ENCODE data around the gene EPHA10.
"Not testable (repeated sequence)": the region's sequence is repeated elsewhere in the genome, so short reads cannot be mapped to it uniquely, and the experiment has no call there.

The EPHA10 gene

DNA sequence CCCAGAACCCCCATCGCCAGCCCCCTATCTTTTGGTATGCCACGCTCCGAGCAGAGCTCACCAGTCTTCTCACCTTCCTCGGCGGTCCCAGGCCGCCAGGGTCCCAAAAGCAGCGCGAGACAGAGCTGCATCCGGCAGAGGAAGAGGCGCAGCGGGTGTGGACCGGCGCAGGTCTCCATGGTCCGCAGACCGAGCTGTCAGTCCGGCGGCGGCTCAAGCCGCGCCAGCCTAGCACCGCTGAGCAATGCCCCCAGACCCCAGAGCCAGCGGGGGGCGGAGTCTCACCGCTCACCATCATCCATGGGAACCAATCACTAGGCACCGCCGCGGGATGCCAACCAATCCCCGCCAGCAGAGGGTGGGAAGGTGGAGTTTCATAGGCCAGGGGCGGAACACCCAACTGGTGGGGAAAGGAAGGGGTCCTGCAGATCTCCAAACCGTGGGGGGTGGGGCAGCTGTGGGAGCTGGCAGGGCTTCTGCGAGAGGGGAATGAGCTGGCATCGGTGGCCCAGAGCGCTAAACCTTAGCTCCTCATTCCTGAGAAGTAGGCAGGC lies at the start of gene EPHA10:
Gene EPHA10 (minus strand): TSS at position 233 of the 554 bp plus-strand sequence. CDS start 54 bp downstream, at position 179.
- DNase-seq = peak; percentile 80

DNA sequence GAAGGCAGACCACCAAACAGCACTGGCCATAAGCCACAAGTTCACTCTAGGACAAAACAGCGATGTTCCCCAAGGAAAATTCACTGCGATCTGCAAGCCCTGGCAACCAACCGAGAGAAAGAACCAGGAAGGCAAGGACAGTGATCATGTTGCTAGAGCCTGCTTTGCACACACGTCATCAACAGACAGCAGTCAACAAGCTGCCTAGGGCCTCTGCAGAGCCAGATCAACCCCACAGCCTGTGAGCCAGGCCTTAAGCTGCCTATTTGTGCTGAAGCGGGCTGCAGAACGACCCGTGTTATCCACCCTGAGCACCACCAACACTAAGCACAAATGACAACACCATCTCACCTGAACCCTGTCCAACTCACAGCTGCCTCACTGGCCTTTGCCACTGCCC lies 49.3 kb upstream of the EPHA10 start:
- no peak for DNase-seq

DNA sequence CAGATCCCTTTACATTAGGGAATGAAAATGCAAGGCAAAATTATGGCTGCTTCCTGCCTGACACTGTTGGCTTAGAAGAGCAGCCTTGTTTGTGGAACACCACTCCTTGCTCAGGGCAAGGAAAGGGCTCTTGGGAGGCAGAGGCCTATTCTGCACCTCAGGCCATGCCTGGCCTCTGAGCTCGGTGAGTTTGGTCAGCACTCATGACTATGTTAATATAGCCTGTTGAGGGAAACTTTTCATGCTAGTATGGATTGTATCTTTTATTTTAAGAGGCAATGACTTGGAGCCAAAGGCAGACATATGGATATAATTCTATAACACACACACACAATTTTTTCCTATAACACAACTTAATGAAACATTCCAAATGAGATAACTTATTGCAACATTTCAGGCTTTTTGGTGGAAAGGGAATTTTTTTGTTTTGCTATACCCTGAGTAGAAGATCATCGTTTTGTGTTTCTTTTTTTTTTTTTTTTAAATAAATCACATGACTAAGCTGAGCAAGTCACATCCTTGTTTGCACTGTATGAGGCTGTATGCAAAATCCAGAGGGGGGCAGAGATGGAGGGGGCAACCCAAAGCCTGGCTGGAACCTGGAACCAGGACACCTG lies 48.7 kb upstream of the EPHA10 start:
- no peak for DNase-seq

DNA sequence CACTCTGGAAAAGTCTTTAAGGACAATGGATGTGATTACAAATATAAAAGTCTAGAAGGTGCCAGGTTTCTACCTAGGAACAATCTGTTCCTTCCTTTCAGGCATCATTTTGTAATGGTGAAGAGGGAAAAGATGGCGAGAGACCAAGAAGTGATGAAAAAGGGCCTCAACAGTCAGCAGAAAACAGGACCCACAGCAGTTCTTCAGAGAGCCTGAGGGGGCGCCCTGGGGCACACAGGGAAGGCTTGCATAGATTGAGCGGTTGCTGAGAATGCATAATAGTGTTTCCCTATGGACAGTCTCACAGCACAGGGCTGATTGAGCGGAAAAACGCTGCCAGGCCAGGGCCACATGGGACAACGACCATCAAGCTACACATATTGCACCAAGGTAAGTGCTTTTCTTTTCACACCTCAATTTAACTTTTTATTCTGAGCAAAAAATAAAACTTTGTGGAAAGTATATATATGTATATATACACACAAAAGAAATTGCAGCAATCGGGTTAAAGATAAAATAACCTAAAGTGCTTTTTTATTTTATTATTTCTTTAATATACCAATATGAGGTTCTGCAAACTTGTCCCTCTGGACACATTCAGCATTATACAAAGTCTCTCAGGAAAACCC lies 46.2 kb upstream of the EPHA10 start:
- peak; percentile 66 for DNase-seq

DNA sequence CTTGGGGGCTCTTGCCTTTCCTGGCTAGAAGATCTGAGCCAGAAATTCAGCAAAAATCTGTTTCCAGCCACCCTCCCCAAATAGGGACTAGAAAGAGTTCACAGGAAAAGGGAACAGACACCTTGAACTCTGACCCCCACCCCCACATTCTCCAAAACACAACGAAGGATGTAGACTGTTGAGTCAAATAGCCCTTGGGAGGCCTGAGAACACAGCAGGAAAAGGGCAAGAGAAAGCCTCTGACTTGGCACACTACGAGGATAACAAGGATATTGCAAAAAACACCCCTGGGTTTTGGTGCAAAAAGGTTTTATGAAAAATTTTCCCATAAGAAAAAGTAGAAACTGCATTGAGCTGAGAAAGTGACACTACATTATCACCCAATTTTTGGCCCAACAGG lies 45.0 kb upstream of the EPHA10 start:
- no peak for DNase-seq

DNA sequence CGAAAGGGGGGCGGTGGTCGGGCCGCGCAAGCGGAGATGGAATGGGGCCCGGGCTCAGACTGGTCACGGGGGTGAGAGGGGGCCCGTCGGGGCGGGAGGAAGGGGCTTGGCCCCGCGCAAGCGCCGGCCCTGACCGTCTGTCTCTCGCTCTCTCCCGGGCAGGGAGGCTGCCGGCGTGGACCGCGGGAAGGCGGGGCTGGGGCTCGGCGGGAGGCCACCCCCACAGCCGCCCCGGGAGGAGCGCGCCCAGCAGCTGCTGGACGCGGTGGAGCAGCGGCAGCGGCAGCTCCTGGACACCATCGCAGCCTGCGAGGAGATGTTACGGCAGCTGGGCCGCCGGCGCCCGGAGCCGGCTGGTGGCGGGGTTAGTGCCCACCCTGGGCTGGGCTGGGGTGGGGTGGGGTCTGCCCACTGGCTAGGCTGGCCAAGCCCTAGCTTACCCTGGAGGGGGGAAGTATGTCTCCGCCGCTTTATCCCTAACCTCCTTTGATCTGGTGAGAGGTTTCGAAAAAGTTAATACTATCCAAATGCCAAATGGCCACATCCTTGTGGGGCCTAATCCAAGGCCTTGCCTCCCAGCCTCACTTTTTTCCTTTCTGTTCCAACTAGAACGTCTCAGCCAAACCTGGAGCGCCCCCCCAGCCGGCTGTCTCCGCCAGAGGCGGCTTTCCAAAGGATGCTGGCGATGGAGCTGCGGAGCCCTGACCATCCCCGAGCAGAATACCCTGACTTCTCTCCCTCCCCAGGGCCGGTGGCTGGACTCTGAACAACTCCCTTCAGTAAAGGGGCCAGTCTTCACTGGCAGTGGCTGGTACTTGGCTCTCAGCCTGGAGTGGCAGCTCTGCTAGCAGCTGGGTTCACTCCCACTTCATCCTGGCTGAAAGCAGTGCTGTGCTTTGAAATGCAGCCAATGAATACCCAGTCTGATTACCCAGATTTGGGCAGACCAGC lies 43.7 kb upstream of the EPHA10 start:
- peak; percentile 58 for DNase-seq

DNA sequence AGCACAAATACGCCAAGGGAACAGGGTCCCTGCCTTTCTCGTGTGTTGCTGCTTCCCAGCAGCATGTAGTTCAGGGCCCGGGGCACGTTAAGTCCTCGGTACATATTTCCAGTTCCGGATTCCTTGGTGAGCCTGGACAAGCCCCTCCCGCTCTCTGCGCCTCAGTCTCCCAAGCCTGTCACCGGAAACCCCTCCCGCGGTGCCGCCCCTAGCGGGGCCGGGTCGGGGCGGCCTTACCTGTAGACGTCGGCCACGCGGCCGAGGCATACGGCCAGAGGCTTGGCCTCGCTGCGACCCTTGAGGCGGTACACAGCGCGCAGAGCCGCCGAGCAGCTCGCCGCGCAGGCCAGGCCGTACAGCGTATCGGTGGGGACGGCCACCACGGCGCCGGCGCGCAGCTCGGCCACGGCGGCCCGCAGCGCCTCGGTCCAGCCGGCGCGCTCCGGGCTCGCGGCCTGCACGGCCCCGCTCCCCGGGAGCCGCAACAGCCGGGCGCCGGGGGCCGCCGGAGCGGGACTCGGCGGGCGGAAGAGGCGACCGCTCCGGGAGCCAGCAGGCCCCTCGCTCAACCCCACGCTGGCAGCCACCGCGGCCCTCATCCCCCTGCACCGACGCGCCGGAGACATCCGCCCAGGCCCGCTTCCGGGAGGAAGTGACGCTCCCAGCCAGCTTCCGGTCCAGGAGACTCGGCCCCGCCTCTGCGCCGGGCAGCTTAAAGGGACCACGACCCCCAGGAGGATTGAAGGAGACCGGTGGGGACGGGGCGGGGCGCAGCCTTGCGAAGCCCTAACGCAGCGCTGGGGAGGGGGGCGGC lies 42.8 kb upstream of the EPHA10 start, which contains the start of the genes C1orf122 and YRDC:
Gene C1orf122 (plus strand): TSS at position 236 of the 814 bp plus-strand sequence. CDS start 615 bp downstream, outside the sequence.
Gene YRDC (minus strand): TSS at position 654 of the 814 bp plus-strand sequence. CDS start 28 bp downstream, at position 626.
- DNase-seq = peak; percentile 93

DNA sequence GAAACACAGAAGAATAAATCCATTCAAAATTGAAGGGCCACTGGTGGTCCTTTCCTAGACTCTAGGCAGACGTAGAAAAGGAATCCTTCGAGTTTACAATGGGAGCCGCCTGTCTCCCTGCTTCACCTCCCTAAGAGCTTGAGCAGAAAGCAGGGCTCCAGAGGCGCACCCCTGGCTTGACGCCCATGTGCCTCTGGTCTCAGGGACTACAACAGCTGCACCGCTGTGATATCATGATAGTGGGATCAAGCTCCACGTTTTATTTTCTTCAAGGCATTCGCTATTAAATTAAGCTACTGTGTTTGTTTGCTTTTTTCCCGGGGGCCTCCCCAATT lies 42.3 kb upstream of the EPHA10 start:
- DNase-seq = no peak

DNA sequence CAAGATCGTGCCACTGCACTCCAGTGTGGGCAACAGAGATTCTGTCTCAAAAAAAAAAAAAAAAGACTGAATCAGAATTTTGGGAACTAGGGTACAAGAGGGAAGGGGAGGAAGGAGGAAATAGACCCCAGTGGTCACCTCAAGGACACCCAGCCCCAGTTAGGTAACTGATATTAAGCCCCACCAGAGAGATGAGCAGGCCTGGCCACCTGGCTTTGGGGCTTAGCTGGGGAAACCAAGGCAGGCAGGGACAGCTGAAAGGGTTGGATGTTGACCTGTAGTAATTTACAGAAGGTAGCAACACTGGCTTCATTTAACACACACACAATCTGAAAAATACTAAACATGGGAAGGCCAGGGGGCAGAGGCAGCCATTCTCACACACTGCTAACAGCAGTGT lies 37.5 kb upstream of the EPHA10 start:
- DNase-seq = no peak

DNA sequence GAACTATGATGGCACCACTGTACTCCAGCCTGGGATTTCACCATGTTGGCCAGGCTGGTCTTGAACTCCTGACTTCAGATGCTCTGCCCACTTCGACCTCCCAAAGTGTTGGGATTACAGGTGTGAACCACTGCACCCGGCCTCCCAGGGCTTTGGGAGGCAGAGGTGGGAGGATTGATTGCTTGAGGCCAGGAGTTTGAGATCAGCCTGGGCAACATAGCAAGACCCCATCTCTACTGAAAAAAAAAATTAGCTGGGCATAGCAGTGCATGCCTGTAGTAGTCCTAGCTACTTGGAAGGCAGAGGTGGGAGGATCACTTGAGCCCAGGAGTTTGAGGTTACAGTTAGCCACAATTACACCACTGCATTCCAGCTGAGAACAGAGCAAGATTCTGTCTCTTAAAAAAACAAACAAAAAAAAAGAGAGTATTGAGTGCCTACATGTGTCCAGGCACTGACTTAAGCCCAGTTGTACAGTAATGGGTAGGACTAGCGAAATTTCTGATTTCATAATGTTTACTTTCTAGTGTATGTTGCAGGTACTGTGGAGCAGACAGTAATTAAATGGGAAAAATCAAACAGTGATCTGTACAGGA lies 32.9 kb upstream of the EPHA10 start:
- DNase-seq = no peak

DNA sequence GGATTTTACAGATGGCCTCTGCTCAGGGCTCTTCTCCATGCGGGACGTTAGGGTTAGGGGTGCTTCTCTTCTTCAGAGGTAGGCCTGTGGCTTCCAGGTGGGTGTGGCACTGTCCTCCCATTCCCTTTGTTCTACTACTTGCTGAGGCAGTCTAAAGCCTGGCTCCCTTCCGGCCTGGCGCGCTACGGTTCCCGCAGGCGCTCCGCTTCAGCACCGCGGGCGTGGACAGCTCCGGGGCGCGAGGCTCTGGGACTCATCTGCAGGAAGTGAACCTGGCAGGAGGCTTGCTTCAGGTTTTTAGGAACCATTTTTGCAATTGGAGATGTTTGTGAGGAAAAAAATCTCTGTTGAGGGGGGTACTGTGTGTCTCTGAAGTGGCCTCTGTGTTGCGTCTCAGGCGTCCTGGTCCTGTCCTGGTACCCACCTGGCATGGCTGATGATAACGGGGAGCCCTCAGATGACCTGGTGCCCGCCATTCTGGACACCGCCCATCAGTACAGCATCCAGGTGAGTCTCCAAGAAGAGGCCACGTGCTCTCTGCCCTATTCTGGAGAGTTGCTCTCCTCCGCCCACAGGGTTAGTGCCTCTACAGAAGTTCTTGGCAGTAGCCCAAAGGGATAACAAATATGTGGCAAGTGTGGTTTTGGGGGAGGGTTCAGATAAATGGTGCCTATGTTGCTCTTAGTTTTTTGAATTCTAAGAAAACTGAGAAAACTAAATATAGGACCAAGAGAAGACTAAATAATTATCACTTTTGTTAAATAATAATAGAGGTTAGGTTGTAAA lies 30.6 kb upstream of the EPHA10 start:
- DNase-seq = no peak

DNA sequence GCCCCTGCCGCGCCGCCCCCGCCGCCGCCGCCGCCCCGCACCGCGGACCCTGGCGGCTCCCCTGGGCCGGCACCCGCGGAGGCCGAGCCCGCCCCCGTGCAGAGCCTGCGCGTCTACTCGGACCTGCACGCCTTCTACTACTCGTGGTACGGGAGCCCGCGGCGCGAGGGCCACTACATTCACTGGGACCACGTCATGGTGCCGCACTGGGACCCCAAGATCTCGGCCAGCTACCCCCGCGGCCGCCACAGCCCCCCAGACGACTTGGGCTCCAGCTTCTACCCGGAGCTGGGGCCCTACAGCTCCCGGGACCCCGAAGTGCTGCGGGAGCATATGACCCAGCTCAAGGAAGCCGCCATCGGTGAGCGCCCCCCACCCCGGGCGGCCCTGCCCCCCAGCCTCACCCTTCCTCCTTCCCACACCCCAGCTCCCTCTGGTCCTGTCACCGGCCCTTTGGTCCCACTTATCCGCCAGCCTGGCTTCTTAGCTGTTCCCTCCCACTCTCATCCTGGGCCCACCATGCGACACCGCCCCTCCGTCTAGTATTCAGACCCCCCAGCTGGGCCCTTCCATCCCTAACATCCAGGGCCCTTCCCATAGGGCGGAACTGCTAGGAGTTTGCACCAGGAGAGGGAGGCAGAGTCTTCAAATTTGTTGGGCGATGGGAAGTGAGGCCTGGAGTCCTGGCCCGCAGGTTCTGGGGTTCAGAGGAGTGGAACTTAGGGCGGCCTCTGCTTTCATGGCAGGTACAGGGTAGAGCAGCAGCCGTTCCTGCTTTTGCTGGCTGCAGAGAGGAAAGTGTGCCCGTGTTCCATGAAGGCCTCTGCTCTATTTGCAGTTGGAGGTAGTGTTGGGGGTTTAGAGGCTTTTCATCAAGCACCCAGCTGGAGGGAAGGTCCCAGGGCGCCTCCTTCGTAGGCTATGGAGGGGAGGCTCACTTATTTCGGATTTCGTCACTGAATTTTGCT lies 29.7 kb upstream of the EPHA10 start:
- DNase-seq = no peak

DNA sequence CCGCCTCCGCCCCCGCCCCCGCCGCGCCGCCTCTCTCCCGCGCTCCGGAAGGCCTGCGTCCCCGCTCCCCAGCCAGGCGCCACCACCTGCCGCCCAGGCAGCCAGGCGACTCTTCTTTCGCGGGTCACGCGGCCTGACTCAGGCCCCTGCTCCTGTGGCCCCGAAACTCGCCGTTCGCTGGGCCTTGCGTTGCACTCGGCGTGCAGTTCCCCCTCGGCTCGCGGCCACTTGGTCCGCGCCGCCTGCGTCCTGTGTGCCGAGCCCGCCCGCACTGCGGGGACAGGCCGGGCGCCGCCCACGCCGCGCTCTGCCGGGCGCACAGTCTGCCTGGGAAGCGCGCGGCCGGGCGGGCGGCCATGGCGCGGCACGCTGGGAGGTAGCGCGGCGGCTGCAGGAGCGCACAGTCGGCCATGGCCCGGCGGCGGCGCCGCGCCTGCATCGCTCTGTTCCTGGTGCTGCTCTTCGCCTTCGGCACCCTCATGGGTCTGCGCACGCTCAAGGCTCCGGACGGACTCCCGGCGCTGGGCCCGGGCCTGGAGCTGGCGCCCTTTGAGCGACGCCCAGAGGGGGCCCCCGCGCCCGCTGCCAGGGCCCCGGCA lies 29.0 kb upstream of the EPHA10 start, which contains the start of gene MANEAL:
Gene MANEAL (plus strand): TSS at position 75 of the 599 bp plus-strand sequence. CDS start 336 bp downstream, at position 411.
- peak; percentile 49 for DNase-seq

DNA sequence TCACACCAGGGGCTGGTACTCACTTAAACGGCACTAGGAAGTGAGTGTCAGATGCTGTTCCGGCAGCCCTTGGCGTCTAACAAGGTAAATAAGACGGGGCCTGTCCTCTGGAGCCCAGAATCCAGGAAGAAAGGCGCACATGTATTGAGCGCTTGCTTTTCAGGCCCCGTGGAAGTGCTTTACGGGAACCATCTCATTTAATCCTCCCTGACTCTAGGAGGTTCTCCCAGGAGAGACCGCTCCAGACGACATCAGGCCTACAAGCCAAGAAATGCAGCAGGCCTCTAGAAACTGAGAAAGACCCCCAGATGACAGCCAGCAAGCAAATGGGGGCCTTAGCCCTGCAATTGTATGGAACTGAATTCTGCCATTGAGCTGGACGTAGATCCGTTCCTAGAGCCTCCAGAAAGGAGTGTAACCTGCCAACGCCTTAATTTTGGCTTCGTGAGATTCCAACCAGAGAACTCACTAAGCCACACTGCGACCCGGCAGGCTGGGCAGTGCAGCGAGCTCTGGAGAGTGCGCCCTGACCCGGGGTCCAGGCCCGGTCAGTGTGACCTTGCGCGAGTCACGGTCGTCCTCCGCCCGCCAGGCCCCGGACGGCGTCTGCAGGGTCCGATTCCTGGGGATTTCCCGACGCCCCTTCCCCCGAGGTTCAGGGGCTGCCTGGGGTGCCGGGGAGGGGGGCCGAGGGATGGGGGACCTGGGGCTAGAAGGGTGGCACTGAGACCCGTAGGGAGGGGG lies 28.2 kb upstream of the EPHA10 start:
- DNase-seq = no peak

DNA sequence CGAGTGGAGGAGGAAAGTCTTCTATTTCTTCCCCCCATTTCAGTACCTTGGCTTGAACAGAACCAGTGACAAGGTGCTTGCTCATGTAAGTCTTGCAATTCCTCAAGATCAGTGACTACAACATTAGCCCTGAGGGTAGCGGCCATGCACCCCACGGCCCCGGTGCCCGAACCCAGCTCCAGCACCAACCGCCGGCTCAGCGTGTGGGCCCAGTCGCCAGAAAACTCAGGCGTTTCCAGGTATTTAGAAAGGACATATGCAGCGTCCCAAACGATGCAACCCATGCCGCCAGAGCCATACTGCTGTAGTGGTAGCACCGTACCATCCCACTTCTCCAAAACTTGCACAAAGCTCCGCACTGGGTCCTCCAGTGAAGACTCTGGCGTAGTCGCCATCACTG lies 17.6 kb upstream of the EPHA10 start:
- no peak for DNase-seq

DNA sequence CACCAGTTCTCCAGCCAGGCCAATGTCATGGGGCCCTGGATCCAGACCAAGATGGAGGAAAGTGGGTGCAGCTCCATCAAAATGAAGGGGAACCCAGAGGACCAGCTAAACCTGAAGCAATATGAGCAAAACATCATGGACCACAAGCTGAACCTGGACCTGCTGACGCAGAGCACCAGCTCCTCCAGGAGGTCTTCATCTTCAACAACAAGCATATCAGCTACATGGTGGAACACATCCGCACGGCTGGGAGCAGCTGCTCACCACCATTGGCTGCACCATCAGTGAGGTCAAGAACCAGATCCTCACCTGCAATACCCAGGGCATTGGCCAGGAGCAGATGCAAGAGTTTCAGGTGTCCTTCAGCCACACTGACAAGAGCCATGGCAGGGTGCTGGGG lies 13.7 kb upstream of the EPHA10 start:
- no peak for DNase-seq

DNA sequence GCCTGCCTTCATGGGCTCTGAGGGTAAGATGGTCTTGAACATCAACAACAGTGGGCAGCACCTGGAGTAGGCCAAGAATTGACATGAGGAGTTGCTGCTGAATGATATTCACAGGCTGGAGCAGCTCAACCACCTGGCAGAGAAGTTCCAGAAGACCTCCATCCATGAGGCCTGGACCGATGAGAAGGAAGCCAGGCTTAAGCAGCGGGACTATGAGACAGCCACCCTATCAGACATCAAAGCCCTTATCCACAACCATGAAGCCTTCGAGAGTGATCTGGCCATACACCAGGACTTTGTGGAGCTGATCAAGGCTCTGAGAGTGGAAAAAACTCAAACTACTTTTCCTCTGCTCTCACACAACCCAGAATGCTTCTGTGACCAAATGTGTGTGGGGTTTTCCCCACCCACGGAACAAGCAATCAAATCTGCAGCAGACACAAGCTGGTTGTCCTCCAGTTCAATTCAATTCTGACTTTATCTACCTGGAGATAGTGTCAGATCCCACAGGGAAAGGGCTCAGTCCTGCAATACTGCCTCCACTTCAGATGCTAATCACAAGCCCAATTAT lies 12.1 kb upstream of the EPHA10 start:
- DNase-seq = no peak

DNA sequence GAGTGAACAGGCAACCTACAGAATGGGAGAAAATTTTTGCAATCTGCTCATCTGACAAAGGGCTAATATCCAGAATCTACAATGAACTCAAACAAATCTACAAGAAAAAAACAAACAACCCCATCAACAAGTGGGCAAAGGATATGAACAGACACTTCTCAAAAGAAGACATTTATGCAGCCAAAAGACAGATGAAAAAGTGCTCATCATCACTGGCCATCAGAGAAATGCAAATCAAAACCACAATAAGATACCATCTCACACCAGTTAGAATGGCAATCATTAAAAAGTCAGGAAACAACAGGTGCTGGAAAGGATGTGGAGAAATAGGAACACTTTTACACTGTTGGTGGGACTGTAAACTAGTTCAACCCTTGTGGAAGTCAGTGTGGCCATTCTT lies 6.5 kb upstream of the EPHA10 start:
- not testable (repeated sequence) for DNase-seq

Measured in NCI-H1436 (cell line).